NCI-H187 treated with DMSO at 0.1 percent for 48 hours (cell line): ENCODE data around the gene ADCY2.

Experiments used
- DNase-seq: peaks from one replicate; lab custom pipeline; 2025; lab: John Stamatoyannopoulos, UW

The ADCY2 gene

GRCh38 chr5:7869474-7870136 lies 473.7 kb downstream of the ADCY2 start:
- DNase-seq = no peak

GRCh38 chr5:7871653-7872052 lies 475.7 kb downstream of the ADCY2 start:
- no peak for DNase-seq

- DNase-seq = no peak
Observed at GRCh38 chr5:7872517-7873130, 476.7 kb downstream of the ADCY2 start.

- no peak for DNase-seq
Observed at GRCh38 chr5:7873216-7873615, 477.3 kb downstream of the ADCY2 start.

GRCh38 chr5:7874639-7875038 lies 478.7 kb downstream of the ADCY2 start:
- no peak for DNase-seq

GRCh38 chr5:7875151-7875550 lies 479.2 kb downstream of the ADCY2 start:
- no peak for DNase-seq

GRCh38 chr5:7876867-7877266 lies 480.9 kb downstream of the ADCY2 start:
- DNase-seq = no peak

GRCh38 chr5:7877851-7878250 lies 481.9 kb downstream of the ADCY2 start:
- no peak for DNase-seq

- no peak for DNase-seq
Observed at GRCh38 chr5:7878381-7878873, 482.5 kb downstream of the ADCY2 start.
